HG03439 (cell line): ENCODE results near the gene CACNA1I.

Experiments used
- ATAC-seq: cut with Tn5 transposase; IDR thresholded peaks from one replicate; pipeline ENCODE4 v1.9.1; 2021; ENCODE audit warnings: mild to moderate bottlenecking, moderate library complexity; ENCODE audit not compliant: unreplicated experiment

Gene CACNA1I

DNA sequence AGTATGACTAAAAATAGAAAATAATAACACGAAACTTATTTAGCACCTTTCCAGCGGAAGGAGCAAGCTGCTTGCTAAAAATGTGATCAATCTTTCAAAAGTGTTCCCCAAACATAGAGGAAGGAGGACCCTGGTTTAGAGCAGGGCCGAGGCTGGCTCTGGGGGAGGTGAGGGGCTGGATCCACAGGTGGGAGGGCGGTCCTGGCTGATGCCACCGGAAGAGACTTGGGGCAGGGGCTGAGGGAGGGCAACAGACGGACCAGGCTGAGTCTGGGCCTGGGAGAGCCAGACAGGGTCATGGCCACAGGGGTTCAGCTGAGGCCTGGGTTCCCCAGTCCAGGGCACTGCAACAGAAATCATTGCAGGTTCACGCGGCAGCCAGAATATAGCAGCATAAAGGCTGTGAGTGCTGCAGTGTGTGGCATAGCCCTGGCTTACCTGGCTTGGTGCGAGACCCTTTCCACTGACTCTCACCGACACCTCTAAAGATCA lies 143.3 kb downstream of the CACNA1I start:
- ATAC-seq = no peak

DNA sequence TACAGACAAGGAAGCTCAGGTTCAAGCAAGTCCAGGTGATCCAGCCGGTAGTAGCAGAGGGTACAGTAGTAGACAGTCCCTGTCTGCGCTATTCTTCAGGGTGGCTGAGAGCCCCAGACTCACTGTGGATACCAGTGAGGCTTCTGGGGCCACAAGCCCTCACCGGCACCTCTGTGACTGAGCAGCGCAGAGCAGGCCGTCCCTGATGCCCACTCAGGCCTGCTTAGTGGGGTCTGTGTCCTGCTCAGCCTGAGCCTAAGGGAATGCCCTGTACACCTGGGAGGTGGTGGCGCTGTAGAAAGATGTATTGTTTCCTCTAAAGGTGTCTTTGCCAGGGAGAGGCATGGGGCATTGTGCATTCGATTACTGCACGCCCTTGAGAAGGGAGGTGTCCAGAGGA lies 143.8 kb downstream of the CACNA1I start:
- ATAC-seq = no peak

DNA sequence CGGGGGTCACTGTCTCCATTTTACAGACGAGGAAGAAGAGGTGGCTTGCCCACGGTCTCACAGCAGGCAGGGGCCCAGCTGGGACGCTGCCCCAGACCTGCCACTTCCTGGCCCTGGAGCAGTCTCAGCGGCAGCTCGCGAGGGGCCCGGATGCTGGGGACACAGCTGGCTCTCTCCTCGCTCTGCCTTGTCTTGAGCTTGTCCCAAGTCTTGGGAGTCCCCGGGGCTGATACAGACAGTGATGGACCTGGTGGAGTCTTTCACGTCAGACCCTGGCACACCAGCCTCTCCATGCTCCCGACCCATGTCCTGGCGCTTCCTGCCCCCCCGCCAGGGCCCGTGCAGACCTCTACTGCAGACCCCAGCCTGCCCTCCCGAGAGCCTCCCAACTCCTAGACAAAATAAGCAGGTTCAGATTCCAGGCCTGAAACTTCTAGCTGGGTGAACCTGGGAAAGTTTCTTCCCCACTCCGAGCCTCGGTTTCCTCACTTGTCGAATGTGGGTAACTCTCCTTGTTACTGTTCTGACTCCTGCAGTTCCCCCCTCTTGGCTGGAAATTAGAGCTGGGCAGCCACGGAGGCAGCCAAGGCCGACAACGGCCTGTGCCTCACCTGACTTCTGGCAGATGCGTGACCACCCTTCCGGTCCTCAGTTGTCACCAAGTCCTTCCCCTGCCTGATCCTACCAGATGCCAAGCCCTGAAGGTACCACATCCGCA lies 145.4 kb downstream of the CACNA1I start:
- no peak for ATAC-seq

DNA sequence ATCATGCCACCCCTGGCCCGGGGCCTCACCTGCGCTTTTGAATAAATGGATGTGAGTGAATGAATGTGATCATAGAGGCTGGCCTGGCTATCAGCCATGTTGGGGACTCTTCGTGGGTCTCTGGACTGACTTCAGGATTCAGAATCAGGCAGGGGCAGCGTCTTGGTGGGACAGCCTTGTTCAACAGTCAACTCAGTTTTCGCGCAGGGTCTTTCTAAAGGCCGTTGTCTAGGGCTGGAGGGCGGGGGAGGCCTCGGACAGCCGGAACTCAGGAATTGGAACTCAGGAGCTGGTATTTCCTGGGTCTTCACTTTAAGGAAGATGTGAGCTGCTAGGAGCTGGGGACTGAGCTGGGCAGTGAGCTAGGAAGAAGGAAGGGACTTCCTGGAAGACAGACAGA lies 146.0 kb downstream of the CACNA1I start:
- ATAC-seq = no peak

DNA sequence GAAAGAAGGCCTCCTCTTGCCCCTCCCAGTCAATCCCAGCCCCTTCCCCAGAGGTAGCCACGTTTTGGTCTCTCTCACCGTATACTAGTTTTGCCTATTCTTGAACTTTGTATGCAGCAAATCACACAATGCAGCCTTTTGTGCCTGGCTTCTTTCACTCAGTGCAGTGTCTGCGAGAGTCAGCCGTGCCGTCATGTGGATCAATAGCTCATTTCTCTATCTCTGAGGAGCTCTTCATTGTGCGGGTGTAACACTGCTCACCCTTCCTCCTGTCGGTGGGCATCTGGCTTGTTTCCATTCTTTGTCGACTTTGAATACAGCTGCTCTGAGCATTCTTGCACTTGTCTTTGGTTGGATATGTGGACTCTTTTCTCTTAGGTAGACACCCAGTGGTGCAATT lies 146.5 kb downstream of the CACNA1I start:
- ATAC-seq = no peak

DNA sequence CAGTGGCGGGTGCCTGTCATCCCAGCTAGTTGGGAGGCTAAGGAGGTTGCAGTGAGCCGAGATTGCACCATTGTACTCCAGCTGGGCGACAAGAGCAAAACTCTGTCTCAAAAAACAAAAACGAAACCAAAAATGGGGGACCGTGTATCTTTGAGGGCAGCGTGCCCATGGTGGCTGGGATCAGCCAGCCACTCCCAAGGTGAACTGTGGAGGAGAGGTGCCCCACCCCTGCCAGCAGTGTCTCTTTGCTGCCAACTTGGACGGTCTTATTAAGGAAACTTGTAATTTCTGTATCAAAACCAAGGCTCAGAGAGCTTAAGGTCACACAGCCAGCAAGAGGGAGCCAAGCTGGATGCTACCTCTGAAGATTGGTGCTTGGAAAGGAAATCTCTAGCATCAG lies 147.7 kb downstream of the CACNA1I start:
- ATAC-seq = no peak

DNA sequence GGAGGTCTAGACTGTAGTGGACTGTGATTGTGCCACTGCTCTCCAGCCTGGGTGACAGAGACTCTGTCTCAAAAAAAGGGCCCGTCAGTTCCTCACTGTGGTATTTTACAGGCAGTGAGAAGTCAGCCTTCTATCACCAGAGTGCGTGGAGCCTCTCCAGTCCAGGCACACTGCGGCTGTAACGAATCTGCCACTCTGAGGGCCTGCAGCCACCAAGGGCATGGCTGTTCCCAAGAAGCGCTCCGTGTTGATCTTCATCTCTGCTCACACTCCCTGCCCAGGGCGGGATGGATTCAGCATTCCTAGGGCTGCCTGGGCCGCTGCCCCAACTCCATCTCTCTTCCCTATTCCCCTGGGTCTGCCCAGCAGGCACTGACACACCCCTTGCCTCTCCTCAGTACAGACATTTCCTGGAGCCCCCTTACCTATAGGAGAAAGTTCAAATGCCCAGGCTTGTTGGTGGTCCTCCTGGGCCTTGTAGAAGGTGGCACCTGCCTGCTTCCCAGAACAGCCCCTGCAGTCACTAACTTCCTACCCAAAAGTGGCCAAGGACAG lies 148.4 kb downstream of the CACNA1I start:
- ATAC-seq = no peak

DNA sequence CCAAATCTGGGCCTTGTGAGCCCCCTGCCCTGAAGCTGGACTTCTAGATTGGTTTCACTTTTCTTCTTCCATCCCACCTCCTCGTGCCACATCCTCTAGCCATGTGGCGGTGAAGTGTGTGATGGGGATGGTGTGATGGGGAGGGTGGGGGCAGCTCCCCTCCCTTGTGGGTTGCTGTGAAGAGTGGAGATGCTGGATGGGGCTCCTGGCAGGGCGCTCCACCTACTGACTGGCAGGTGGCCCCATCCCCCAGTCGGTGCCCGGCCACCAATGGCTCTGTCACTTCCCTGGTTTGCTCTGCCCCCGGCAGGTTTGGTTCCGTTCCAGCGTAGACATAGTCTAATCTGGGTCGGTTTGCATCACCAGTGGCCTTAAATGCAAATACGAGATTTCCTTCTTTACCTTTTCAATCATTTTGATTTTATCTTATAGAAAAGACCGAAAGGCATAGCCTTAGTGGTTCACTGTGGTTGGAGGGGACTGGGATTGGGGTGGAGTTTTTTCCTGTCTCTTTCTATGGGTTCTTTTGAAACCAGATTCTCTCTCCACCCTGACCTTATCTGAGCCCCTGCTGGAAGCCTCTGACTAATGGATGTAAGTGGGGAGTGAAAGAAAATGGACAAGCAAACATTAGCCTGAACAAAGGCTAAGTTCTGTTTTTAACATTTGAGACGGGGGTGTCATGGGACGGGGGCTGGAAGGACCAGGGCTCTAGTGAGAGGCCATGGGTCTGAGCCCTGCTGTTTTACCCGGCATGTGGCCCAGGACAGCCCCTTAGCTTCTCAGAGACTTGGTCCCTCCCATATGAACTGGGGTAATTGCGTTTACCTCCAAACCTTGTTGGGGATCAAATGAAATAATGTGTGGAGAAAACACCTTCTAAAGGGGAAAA lies 149.3 kb downstream of the CACNA1I start:
- no peak for ATAC-seq

DNA sequence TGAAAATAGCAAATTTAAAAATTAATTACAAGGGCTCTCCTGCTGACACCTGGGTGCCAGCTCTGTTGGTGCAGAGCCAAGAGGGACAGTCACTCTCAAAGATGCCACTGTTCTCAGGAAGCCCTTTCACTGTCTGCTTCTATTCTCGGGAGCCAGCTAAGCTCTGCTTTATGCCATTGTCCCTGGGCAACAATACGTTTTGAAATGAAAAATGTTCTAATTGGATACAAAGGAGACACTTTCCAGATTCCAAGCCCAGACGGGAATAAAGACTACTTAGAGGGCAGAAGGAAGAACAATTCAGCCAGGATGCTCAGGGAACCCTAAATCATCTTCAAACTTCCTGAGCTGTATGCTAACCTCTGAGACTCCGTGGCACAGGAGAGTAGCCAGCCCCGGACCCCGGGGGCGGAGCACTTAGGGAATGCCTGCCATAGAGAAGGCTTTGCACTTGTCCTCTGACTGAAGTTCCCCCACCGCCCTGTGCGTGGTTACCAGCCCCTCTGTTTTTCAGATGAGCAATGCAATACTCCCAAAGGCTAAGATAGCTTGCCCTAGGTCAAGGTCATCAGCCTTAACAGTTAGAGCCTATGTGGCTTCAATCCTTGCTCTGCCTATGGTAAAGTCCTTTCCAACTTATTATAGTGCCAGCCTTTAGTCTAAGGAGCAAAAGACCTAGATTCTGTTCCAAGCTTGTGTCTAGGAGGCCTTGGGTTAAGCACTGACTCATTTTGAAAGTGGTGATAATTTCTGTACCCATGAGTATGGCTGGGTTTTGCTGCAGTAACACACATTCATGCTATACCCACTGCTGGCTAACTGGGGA lies 150.9 kb downstream of the CACNA1I start:
- ATAC-seq = no peak

DNA sequence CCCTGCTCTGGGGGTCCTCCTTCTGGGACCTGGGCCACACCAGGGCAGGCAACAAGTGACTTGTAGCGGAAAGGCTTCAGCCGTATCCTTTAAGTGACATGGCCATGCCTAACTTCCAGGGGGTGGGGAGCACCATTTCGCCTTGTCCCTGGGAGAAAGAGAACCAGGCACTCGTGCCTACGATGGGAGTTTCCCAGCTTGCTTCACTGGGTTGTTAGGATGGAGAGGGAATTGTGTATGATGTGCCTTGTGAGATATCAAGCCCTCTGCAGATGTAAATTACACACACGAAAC lies 151.4 kb downstream of the CACNA1I start:
- ATAC-seq = no peak

DNA sequence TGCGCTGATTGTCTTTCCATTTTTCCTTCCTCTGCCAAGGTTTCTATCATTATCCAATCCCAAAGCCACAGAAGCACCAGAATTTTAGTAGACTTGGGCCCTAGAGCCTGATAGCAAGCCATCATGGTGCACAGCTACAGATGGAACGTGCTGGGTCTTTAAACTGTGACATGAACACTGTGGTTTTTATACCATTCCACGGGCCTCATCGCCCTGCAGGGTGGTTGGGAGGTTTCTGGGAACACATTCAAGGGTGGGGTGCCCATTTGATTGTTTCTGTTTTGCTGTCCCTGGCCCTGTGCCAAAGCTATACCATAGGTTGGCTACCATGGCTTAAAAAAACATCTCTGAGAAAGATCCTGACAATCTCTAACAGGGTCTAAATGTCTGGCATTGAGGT lies 151.9 kb downstream of the CACNA1I start:
- no peak for ATAC-seq

DNA sequence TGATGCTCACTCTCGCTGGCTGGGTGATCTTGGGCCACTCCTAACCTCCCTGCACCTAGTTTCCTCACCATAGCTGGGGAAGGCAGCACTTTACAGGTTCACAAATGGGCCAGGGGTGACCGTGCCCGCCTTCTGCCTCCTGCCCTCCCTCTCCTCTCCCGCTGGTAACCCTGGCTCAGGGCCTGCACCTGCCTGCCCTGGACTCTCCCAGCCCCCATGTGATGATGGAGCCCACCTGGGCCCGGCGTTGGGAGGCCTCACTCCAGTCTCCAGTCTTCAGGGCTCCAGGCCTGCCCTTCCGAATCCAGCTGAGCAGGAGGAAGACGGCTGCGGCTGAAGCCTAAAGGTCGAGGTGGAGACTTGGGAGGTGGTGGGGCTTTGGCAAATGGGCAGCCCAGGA lies 152.9 kb downstream of the CACNA1I start:
- no peak for ATAC-seq

DNA sequence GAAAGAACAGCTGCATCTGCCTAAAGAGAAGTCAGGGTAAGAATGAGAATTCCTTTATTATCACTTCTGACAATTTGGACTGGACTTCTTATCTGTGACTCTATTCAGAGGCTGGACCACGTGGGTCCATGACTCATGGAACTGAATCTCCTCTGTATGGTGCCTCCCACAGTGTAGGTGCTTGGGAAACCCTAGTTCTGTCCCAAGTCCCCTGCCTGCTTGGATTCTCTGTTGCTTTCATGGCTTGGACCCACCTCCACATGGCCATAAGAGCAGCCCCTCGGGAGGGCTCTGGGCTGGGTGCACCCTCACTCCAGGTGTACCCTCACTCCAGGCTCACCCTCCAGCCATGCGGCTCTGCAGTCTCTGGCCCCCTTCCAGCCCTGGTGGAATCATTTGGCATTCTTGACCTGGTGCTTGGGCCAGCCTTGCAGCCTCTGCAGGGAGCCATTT lies 153.4 kb downstream of the CACNA1I start:
- no peak for ATAC-seq

DNA sequence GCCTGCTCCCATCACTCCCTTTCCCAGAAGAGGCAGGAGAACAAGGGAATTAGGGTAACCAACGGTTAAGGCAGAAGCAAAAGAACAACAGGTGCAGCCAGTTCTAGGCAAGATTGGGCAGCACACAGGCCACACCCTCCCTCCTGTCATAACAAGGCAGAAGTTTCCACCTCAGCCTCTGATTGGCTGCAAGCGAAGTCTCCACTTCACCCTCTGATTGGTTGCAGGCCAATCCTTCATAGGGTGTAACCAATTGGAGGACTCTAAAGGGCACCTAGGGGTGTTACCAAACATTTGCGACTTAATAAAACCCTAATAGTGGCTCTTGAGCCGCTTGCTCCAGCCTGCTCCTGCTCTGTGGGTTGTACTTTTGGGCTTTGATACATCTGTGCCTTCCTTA lies 153.8 kb downstream of the CACNA1I start:
- ATAC-seq = no peak

DNA sequence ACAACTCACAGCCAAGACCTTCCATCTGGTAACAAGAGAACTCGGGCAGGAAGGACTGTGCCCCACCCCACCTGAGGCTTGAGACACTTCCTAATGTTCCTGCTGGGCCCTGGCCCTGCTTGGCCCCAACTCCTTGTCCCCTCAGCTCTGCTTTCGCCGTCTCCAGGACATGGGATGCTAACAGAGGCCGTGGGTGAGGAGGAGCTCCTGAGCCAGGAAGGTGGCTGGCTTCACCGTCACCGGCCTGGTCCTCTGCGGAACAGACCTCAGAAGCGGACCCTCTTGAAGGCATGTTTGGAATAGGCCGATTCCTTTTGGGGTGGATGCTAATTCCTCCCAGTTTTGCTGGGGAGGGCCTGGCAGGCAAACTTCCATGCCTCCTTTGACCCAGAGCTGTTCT lies 154.3 kb downstream of the CACNA1I start:
- ATAC-seq = no peak

DNA sequence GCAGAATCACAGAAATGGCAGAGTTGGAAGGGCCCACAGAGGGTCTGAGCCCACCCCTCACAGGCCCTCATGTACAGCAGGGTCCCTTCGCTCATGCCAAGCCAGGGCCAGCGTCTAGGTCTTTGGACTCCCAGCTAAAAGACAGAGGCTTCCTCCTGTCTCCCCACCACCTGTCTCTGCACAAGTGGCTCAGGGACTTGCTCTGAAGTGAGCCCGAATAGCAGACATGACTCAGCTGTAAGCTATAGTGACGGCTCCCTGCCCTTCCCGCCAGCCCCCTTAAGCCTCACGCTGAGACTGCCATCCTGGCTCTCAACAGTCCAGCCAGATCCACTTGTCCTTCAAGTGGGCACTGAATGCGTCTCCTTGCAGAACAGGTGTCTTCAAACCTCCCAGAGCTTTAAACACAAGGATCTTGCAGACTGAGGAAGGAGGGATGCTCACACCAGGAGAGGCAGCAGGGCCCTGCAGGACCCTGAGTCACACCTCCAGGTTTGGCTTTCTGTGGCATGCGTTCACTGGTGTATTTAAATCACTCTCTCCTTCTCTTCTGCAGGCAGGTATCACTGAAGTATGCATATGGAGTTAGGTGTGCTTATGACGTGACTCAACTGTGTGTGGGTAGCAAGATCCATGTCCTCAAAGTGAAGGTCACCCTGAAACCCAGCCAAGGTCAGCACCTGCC lies 154.9 kb downstream of the CACNA1I start:
- ATAC-seq = no peak

DNA sequence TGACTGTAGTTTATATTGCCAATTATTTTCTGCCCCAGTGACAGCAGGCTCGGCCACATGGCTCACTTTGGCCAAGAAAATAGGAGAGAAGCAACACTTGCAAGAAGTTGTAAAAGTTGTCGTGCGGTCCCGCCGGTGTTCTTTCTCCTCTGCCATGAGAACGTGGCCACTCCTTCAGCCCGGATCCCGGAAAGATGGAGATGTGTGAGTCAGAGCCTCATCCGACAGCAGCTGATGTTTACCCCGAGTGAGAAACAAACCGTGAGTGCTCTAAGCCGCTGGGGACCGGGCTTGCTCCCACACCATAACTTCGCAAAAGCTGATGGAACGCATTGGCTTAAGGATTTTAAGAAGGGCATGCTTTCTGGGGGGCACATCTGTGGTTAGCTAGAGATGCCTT lies 157.0 kb downstream of the CACNA1I start:
- no peak for ATAC-seq

DNA sequence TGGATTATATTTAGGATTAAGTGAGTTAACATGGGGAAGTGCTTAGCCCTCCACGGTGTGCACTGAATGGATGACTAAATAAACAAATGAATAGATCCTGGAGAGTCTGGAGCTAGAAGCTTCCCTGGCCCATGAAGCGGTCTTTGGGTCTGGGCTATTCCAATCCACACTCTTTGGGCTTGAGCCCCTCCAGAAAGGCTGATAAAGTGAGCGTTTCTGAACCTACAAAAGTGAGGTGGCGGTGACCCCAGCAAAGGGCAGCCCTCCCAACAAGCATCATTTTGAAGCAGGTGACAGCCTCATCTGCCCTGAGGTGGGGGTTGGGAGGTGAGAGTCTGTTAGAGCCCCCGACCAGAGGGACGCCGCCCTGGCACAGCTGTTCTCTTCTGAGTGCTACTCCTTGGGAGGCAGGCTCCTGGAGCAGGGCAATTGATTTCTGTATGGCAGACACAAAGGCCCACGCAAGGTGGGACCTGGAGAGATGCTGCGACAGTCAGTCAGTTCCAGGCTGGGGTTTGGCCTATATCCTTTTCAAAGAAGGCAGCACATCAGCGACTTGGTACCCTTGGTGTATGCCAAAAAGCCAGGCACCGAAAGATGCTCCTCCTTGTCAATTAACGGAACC lies 157.8 kb downstream of the CACNA1I start:
- no peak for ATAC-seq

DNA sequence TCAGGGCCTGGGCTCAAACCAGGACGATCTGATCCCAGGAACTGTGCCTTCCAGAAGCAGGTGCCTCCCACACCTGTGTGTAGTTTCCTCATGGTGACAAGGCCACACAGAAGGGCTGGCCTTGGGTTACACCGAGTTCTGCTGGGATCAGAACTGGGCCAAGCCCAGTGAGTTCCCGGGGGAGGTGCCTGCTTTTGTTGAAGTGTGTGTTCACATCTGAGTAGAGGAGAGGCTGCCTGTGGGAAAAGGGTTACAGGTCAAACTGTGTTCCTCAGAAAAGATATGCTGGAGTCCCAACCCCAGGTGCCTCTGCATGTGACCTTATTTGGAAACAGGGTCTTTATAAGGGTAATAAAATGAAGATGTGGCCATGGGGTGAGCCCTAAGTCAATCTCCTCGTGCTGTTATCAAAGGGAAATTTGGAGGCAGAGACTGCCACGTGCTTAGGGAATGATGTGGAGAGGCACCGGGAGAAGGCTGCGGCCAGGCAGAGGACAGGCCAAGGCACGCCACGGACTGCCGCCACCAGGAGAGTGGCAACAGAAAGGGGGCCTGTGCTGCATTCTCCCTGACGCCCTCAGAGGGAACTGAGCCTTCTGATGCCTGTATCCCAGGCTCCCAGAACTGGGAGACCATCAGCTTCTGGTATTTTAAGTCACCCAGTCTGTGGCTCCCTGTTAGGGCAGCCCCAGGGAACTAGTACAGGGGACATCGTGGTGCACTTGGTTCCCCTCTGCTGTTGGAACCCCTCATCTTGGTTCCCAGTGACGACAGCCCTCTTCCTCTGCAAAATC lies 158.8 kb downstream of the CACNA1I start:
- no peak for ATAC-seq
